ENCODE results near the gene CEP44. TPM values are rescaled to one million over a fixed set of nuclear protein-coding genes. Genes with fewer than 3 reads are reported as not detected.

Gene CEP44
- total RNA-seq, 1 experiment from 2014 or later, result 11.5 TPM

DNA sequence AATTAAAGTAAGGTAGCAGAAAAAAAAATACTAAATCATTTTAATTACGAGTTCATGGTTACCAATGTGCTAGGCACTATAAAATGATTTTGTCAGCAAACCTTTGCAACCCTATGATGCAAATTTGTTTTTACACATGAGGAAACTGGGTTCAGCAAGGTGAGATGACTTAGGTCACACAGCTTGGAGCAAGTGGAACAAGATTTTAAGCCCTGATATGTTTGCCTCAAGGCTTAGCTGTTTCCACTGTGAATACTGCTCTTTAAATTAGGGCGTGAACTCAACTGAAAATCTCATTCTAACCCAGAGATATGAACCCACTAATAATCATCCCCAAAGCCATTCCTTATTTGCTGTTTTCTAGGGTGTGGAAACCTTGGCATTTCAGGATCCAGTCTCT, 86.3 kb downstream of the CEP44 start:
- Histone ChIP-seq H3K4me2 (ENCODE audit: low read length) (no peak overlapping the region), H3K9ac (ENCODE audit: low read length) (no peak overlapping the region), H4K20me1 (ENCODE audit: insufficient read depth) (no peaks in the 10 kb centered on the region), H3K27me3 (ENCODE audit: insufficient read depth, low read length) (no peaks in the 10 kb centered on the region), H3K36me3 (ENCODE audit: control insufficient read depth in 1 of 2, insufficient read depth in 2 of 2, low read length in 2 of 2) (no peaks in the 10 kb centered on the region), H3K4me3 (replicated peaks in 1 of 2; ENCODE audit: low read depth in 1 of 2, low read length in 2 of 2) (no peak overlapping the region), H3K27ac (ENCODE audit: low read depth, low read length) (no peak overlapping the region), H3K9me2 (ENCODE audit: insufficient read depth) (no peaks in the 10 kb centered on the region), H3K4me1 (ENCODE audit: control insufficient read depth in 1 of 2, insufficient read depth in 2 of 2, low read length in 2 of 2) (no peaks in the 10 kb centered on the region), H3K79me2 (ENCODE audit: insufficient read depth, low read length) (no peaks in the 10 kb centered on the region), H2AFZ (ENCODE audit: low read depth, low read length, poor library complexity, severe bottlenecking) (no peak overlapping the region), H3K9me3 (ENCODE audit: control insufficient read depth in 1 of 2, insufficient read depth in 1 of 2, low read depth in 1 of 2, low read length in 2 of 2) (no peaks in the 10 kb centered on the region)
- TF ChIP-seq EZH2 (IDR thresholded peaks at IDR 0.05), result no peak
- TF ChIP-seq, protein P1, sequence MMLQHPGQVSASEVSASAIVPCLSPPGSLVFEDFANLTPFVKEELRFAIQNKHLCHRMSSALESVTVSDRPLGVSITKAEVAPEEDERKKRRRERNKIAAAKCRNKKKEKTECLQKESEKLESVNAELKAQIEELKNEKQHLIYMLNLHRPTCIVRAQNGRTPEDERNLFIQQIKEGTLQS (IDR thresholded peaks at IDR 0.05), result no peak
- TF ChIP-seq SIN3A (IDR thresholded peaks at IDR 0.05; ENCODE audit: low read depth), result no peak
- no peak for TF ChIP-seq RAD21 (IDR thresholded peaks at IDR 0.05; ENCODE audit: low read depth)
- no peak for TF ChIP-seq POLR2A (IDR thresholded peaks at IDR 0.05; ENCODE audit: borderline replicate concordance, extremely low read depth, insufficient read depth, insufficient read length)
- no peak for TF ChIP-seq EZH2phosphoT487 (IDR thresholded peaks at IDR 0.05; ENCODE audit: borderline replicate concordance)
- no peak for TF ChIP-seq FOSL1 (IDR thresholded peaks at IDR 0.05; ENCODE audit: low read depth)
- TF ChIP-seq ELF1 (IDR thresholded peaks at IDR 0.05; ENCODE audit: borderline replicate concordance, low read depth), result no peak
- TF ChIP-seq, protein P2, sequence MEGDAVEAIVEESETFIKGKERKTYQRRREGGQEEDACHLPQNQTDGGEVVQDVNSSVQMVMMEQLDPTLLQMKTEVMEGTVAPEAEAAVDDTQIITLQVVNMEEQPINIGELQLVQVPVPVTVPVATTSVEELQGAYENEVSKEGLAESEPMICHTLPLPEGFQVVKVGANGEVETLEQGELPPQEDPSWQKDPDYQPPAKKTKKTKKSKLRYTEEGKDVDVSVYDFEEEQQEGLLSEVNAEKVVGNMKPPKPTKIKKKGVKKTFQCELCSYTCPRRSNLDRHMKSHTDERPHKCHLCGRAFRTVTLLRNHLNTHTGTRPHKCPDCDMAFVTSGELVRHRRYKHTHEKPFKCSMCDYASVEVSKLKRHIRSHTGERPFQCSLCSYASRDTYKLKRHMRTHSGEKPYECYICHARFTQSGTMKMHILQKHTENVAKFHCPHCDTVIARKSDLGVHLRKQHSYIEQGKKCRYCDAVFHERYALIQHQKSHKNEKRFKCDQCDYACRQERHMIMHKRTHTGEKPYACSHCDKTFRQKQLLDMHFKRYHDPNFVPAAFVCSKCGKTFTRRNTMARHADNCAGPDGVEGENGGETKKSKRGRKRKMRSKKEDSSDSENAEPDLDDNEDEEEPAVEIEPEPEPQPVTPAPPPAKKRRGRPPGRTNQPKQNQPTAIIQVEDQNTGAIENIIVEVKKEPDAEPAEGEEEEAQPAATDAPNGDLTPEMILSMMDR (IDR thresholded peaks at IDR 0.05 in 2 of 3, conservative IDR thresholded peaks at IDR 0.05 in 1 of 3; ENCODE audit: borderline replicate concordance in 1 of 3, insufficient read depth in 1 of 3, low read depth in 2 of 3, low read length in 2 of 3), result no peak
- TF ChIP-seq JUND (IDR thresholded peaks at IDR 0.05), result no peak
- TF ChIP-seq, protein P3, sequence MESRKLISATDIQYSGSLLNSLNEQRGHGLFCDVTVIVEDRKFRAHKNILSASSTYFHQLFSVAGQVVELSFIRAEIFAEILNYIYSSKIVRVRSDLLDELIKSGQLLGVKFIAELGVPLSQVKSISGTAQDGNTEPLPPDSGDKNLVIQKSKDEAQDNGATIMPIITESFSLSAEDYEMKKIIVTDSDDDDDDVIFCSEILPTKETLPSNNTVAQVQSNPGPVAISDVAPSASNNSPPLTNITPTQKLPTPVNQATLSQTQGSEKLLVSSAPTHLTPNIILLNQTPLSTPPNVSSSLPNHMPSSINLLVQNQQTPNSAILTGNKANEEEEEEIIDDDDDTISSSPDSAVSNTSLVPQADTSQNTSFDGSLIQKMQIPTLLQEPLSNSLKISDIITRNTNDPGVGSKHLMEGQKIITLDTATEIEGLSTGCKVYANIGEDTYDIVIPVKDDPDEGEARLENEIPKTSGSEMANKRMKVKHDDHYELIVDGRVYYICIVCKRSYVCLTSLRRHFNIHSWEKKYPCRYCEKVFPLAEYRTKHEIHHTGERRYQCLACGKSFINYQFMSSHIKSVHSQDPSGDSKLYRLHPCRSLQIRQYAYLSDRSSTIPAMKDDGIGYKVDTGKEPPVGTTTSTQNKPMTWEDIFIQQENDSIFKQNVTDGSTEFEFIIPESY (IDR thresholded peaks at IDR 0.05; ENCODE audit: extremely low read depth, insufficient replicate concordance, low read length), result no peak
- no peak for TF ChIP-seq POLR2AphosphoS5 (IDR thresholded peaks at IDR 0.05; ENCODE audit: low read depth, low read length)
- TF ChIP-seq CEBPB (IDR thresholded peaks at IDR 0.05; ENCODE audit: low read depth), result no peak
- ChIA-PET POLR2A (no interaction called here), RAD21 (ENCODE audit: low non-redundant PET in 1 of 2, low total read pairs in 2 of 2, uncharacterized antibody in 2 of 2, unreplicated experiment in 2 of 2) (no interaction called here), CTCF (no interaction called here)
- ATAC-seq (no peak), DNase-seq (ENCODE audit: low read depth, low spot score) (no peak)
- BruUV-seq (replicated peaks), result no TSS peak
- intact Hi-C loops (cut with micrococcal nuclease), result loop anchor here (10.0 kb wide), 1 partner anchor 1525 kb away; no protein-coding TSS in a partner anchor
